Hepatocyte (in vitro differentiated cells): ENCODE measurements around the gene NPEPL1. TPM values are rescaled to one million over a fixed set of nuclear protein-coding genes. Genes with fewer than 3 reads are reported as not detected.

ENCODE experiments used
- DNase-seq: peaks from one replicate; pipeline ENCODE4 v3.0.0-alpha.2; 2016; ENCODE audit warnings: low spot score
- H2AFZ ChIP-seq: fragments of 200-600 bp; sonication (generic); 2 replicates; pipeline ENCODE4 v1.6.0; 2016; ENCODE audit warnings: antibody characterized with exemption, mild to moderate bottlenecking
- H3K27ac ChIP-seq: fragments of 200-600 bp; sonication (generic); 2 replicates; pipeline ENCODE4 v1.5.1; 2016; ENCODE audit warnings: mild to moderate bottlenecking
- H3K27me3 ChIP-seq: fragments of 200-600 bp; sonication (generic); 2 replicates; pipeline ENCODE4 v1.6.1; 2016
- H3K36me3 ChIP-seq: fragments of 200-600 bp; sonication (generic); replicated peaks from 2 replicates; pipeline ENCODE4 v1.5.1; 2016; ENCODE audit warnings: low read depth; ENCODE audit not compliant: insufficient read depth
- H3K4me1 ChIP-seq: fragments of 200-600 bp; sonication (generic); 2 replicates; pipeline ENCODE4 v1.5.1; 2016; ENCODE audit warnings: mild to moderate bottlenecking, moderate library complexity; ENCODE audit not compliant: insufficient read depth
- H3K4me2 ChIP-seq: fragments of 200-600 bp; sonication (generic); 2 replicates; pipeline ENCODE4 v1.6.0; 2016
- H3K4me3 ChIP-seq: fragments of 200-600 bp; sonication (generic); 2 replicates; pipeline ENCODE4 v1.5.1; 2016; ENCODE audit warnings: mild to moderate bottlenecking
- H3K79me2 ChIP-seq: fragments of 200-600 bp; sonication (generic); 2 replicates; pipeline ENCODE4 v1.6.0; 2017; ENCODE audit warnings: mild to moderate bottlenecking
- H3K9me2 ChIP-seq: fragments of 200-600 bp; sonication (generic); replicated peaks from 2 replicates; pipeline ENCODE4 v1.6.0; 2017; ENCODE audit warnings: mild to moderate bottlenecking; ENCODE audit not compliant: insufficient read depth
- H3K9me3 ChIP-seq: fragments of 200-600 bp; sonication (generic); 2 replicates; pipeline ENCODE4 v1.5.1; 2016; ENCODE audit warnings: low read depth, mild to moderate bottlenecking
- H4K20me1 ChIP-seq: fragments of 200-600 bp; sonication (generic); 2 replicates; pipeline ENCODE4 v1.6.0; 2016; ENCODE audit warnings: mild to moderate bottlenecking; ENCODE audit not compliant: insufficient read depth, poor library complexity, severe bottlenecking
- CTCF ChIP-seq: fragments of 200-600 bp; sonication (generic); IDR thresholded peaks from 2 replicates; pipeline ENCODE4 v1.5.1; 2016; ENCODE audit warnings: antibody characterized with exemption, mild to moderate bottlenecking; ENCODE audit not compliant: poor library complexity
- EZH2 ChIP-seq: fragments of 200-600 bp; sonication (generic); IDR thresholded peaks from 2 replicates; pipeline ENCODE4 v1.6.1; 2016; ENCODE audit warnings: antibody characterized with exemption, mild to moderate bottlenecking, borderline replicate concordance
- EZH2phosphoT487 ChIP-seq: fragments of 200-600 bp; sonication (generic); IDR thresholded peaks from one replicate; pipeline ENCODE4 v1.6.1; 2018; ENCODE audit warnings: antibody characterized with exemption, mild to moderate bottlenecking, low read depth, moderate library complexity; ENCODE audit not compliant: unreplicated experiment, severe bottlenecking
- WGBS: methylation state at CpG from one replicate; pipeline ENCODE4 v1.1.6; 2016; ENCODE audit warnings: low lambda C conversion rate; ENCODE audit errors: missing lambda C conversion rate; 5-methylcytosine and 5-hydroxymethylcytosine counted together
- polyA plus RNA-seq: library from polyadenylated mRNA; unstranded; fragments of >200 nt; fragmentation: Nextera tagmentation; extraction: Ambion mirVana; gene quantifications from 2 replicates; pipeline ENCODE4 v1.2.1, GENCODE V29; 2016
- total RNA-seq: library from RNA; depleted of rRNA; stranded (reverse); fragments of >200 nt; gene quantifications from 2 replicates; pipeline ENCODE4 v1.2.3, GENCODE V29; 2014

The NPEPL1 gene
- total and polyA plus RNA-seq, 2 experiments from 2014 or later = 15.2 to 42.3 TPM

- Histone ChIP-seq H4K20me1 (no peaks in the 10 kb centered on the region), H3K27me3 (no peaks in the 10 kb centered on the region), H3K27ac (no peak overlapping the region), H3K79me2 (no peaks in the 10 kb centered on the region), H3K4me1 (no peaks in the 10 kb centered on the region), H3K4me3 (no peak overlapping the region), H3K9me3 (no peaks in the 10 kb centered on the region), H3K36me3 (no peaks in the 10 kb centered on the region), H3K4me2 (no peak overlapping the region), H2AFZ (no peak overlapping the region), H3K9me2 (no peaks in the 10 kb centered on the region)
- DNase-seq = peak; percentile 4
- WGBS = 97% methylated on average over 24 of the region's 24 CpGs
- TF ChIP-seq EZH2phosphoT487 (no peak), CTCF (no peak)
These were observed 21.3 kb downstream of the NPEPL1 start for GRCh38 chr20:58713801-58714339.

GRCh38 chr20:58714340-58714922, 21.8 kb downstream of the NPEPL1 start:
- Histone ChIP-seq H2AFZ (no peak overlapping the region), H3K4me2 (no peak overlapping the region), H3K9me3 (no peaks in the 10 kb centered on the region), H3K4me1 (no peaks in the 10 kb centered on the region), H4K20me1 (no peaks in the 10 kb centered on the region), H3K4me3 (no peak overlapping the region), H3K79me2 (no peaks in the 10 kb centered on the region), H3K27me3 (no peaks in the 10 kb centered on the region), H3K27ac (no peak overlapping the region), H3K36me3 (no peaks in the 10 kb centered on the region), H3K9me2 (no peaks in the 10 kb centered on the region)
- TF ChIP-seq CTCF (no peak), EZH2 (no peak), EZH2phosphoT487 (no peak)
- peak; percentile 2 for DNase-seq
- 89% methylated on average over 16 of the region's 16 CpGs for WGBS

- peak; percentile 2 for DNase-seq
These were observed 22.3 kb downstream of the NPEPL1 start for GRCh38 chr20:58714923-58715351.

More at GRCh38 chr20:58714923-58715351, 22.3 kb downstream of the NPEPL1 start:
- no peak overlapping the region for H3K27ac ChIP-seq
- no peak overlapping the region for H3K4me2 ChIP-seq
- no peaks in the 10 kb centered on the region for H4K20me1 ChIP-seq
- WGBS = 97% methylated on average over 14 of the region's 14 CpGs
- no peaks in the 10 kb centered on the region for H3K9me2 ChIP-seq
- H3K9me3 ChIP-seq = no peaks in the 10 kb centered on the region
- H3K4me1 ChIP-seq = no peaks in the 10 kb centered on the region
- H3K4me3 ChIP-seq = no peak overlapping the region
- no peaks in the 10 kb centered on the region for H3K79me2 ChIP-seq
- no peak for TF ChIP-seq EZH2
- no peak for TF ChIP-seq EZH2phosphoT487
- TF ChIP-seq CTCF = no peak
- no peak overlapping the region for H2AFZ ChIP-seq
- no peaks in the 10 kb centered on the region for H3K27me3 ChIP-seq
- no peaks in the 10 kb centered on the region for H3K36me3 ChIP-seq
